Prostate gland (tissue), 2 donors: Measurements from ENCODE around the gene BSND. TPM values are rescaled to one million over a fixed set of nuclear protein-coding genes. Genes with fewer than 3 reads are reported as not detected.
A peak's percentile ranks its signal among the peaks of the same experiment; 100 is the strongest.

ENCODE experiments used
- DNase-seq: peaks from one replicate; pipeline ENCODE4 v3.0.0-alpha.2; 2019; ENCODE audit warnings: low spot score
- H3K27ac ChIP-seq, 2 donors: fragments of 200-600 bp; sonication (generic); 2 replicates each; pipeline ENCODE4 v1.5.1; 2017 to 2019
- H3K27me3 ChIP-seq: fragments of 200-600 bp; sonication (generic); replicated peaks from 2 replicates; pipeline ENCODE4 v1.5.1; 2019; ENCODE audit not compliant: insufficient read depth
- H3K36me3 ChIP-seq, 2 donors: fragments of 200-600 bp; sonication (generic); 1 replicate in 1 of 2; 2 replicates in 1 of 2; pipeline versions ENCODE4 v1.5.1 to v1.8.1; 2017 to 2019
- H3K4me1 ChIP-seq: fragments of 200-600 bp; sonication (generic); replicated peaks from 2 replicates; pipeline ENCODE4 v1.5.1; 2019
- H3K4me3 ChIP-seq, 2 donors: fragments of 200-600 bp; sonication (generic); 2 replicates each; pipeline ENCODE4 v1.5.1; 2017 to 2019
- H3K9me3 ChIP-seq: fragments of 200-600 bp; sonication (generic); 2 replicates; pipeline ENCODE4 v1.5.1; 2017
- CTCF ChIP-seq, 4 experiments: fragments of 200-600 bp in 2 of 4; fragments of 450-650 bp in 2 of 4; sonication (generic) in 2 of 4; IDR thresholded peaks; 1 replicate in 3 of 4; 2 replicates in 1 of 4; pipeline ENCODE4 v1.5.1; 2016 to 2019; ENCODE audit warnings: antibody characterized with exemption in 4 of 4, mild to moderate bottlenecking in 2 of 4, moderate library complexity in 2 of 4
- POLR2A ChIP-seq: fragments of 450-650 bp; IDR thresholded peaks from one replicate; pipeline ENCODE4 v1.6.1; 2016; ENCODE audit warnings: antibody characterized with exemption, mild to moderate bottlenecking
- POLR2AphosphoS5 ChIP-seq: sonication (generic); formaldehyde crosslinking; IDR thresholded peaks from one replicate; pipeline ENCODE4 v1.6.1; 2017; ENCODE audit warnings: antibody characterized with exemption
- WGBS: methylation state at CpG from one replicate; pipeline ENCODE4 v1.1.5; 2018; 5-methylcytosine and 5-hydroxymethylcytosine counted together
- intact Hi-C: fragments of 100-400 bp; cut with DNase I; formaldehyde crosslinking; loops from one replicate; pipeline ENCODE4 v1.14.2; 2022
- total RNA-seq, 2 donors: library from RNA; depleted of rRNA; stranded (reverse); fragments of >200 nt; gene quantifications; one replicate each; pipeline ENCODE4 v1.1.0, GENCODE V29; 2016

BSND gene
- under 1 TPM in 1 of 2 donors, not detected in 1; 0.11 TPM for total RNA-seq

GRCh38 chr1:54998677-54999076 lies at the start of gene BSND:
Gene BSND, plus strand, starts transcription at chr1:54998933. Its CDS starts 254 bp downstream, at chr1:54999187.
- Histone ChIP-seq H3K27me3 (no peaks in the 10 kb centered on the region), H3K27ac (no peak within 1 kb of the TSS), H3K36me3 (no peaks in the 10 kb centered on the region), H3K9me3 (no peaks in the 10 kb centered on the region), H3K4me1 (no peaks in the 10 kb centered on the region), H3K4me3 (no peak within 1 kb of the TSS)
- 79% methylated on average over 7 of the region's 7 CpGs for whole genome bisulfite sequencing
- TF ChIP-seq POLR2AphosphoS5 (no peak), POLR2A (no peak), CTCF (IDR thresholded peaks at IDR 0.05) (no peak)
- no peak for DNase-seq
- intact Hi-C loops: no loop called here

- Histone ChIP-seq H3K36me3 (no peaks in the 10 kb centered on the region), H3K4me1 (no peaks in the 10 kb centered on the region), H3K27me3 (no peaks in the 10 kb centered on the region), H3K27ac (no peak overlapping the region), H3K9me3 (no peaks in the 10 kb centered on the region), H3K4me3 (no peak overlapping the region)
- 91% methylated on average over 4 of the region's 4 CpGs for WGBS
- no peak for DNase-seq
- intact Hi-C loops: no loop called here
- no peak for TF ChIP-seq POLR2A
- no peak for TF ChIP-seq CTCF (IDR thresholded peaks at IDR 0.05)
- no peak for TF ChIP-seq POLR2AphosphoS5
These were observed 49.7 kb upstream of the BSND start for GRCh38 chr1:54949053-54949452.

- WGBS: 71% methylated on average over 6 of the region's 6 CpGs
These were observed 48.7 kb upstream of the BSND start for GRCh38 chr1:54950006-54950368.

GRCh38 chr1:54950369-54951163 lies 48.2 kb upstream of the BSND start:
- Histone ChIP-seq H3K4me3 (no peak overlapping the region), H3K27me3 (no peaks in the 10 kb centered on the region), H3K36me3 (no peaks in the 10 kb centered on the region), H3K9me3 (no peaks in the 10 kb centered on the region), H3K27ac (no peak overlapping the region), H3K4me1 (no peaks in the 10 kb centered on the region)
- DNase-seq: peak; percentile 75
- WGBS: 29% methylated on average over 27 of the region's 27 CpGs
- TF ChIP-seq POLR2AphosphoS5 (peak; percentile 57), POLR2A (no peak), CTCF (IDR thresholded peaks at IDR 0.05) (peak; percentile 64 to 93 (median 90))
- intact Hi-C loops: loop anchor here (2.0 kb wide), 1 partner anchor 46 kb away; no protein-coding TSS in a partner anchor

More at GRCh38 chr1:54950006-54950368, 48.7 kb upstream of the BSND start:
- H3K27me3 ChIP-seq: no peaks in the 10 kb centered on the region
- intact Hi-C loops: loop anchor here (2.0 kb wide), 1 partner anchor 47 kb away; no protein-coding TSS in a partner anchor
- H3K9me3 ChIP-seq: no peaks in the 10 kb centered on the region
- H3K4me1 ChIP-seq: no peaks in the 10 kb centered on the region
- H3K4me3 ChIP-seq: no peak overlapping the region
- TF ChIP-seq POLR2A (no peak), POLR2AphosphoS5 (no peak), CTCF (IDR thresholded peaks at IDR 0.05) (no peak)
- H3K36me3 ChIP-seq: no peaks in the 10 kb centered on the region
- H3K27ac ChIP-seq: no peak overlapping the region
- no peak for DNase-seq

- H3K4me3 ChIP-seq: no peak overlapping the region
- H3K36me3 ChIP-seq: no peaks in the 10 kb centered on the region
- DNase-seq: no peak
- 94% methylated on average over 4 of the region's 4 CpGs for WGBS
- H3K27me3 ChIP-seq: no peaks in the 10 kb centered on the region
- TF ChIP-seq POLR2AphosphoS5: no peak
- no peak for TF ChIP-seq POLR2A
- TF ChIP-seq CTCF (IDR thresholded peaks at IDR 0.05): no peak
- intact Hi-C loops: loop anchor here (2.0 kb wide), 1 partner anchor 45 kb away; no protein-coding TSS in a partner anchor
- no peaks in the 10 kb centered on the region for H3K4me1 ChIP-seq
- H3K9me3 ChIP-seq: no peaks in the 10 kb centered on the region
- no peak overlapping the region for H3K27ac ChIP-seq
These were observed 46.9 kb upstream of the BSND start for GRCh38 chr1:54951810-54952226.
